ENCODE data around the gene PPP1R2C.

DNA sequence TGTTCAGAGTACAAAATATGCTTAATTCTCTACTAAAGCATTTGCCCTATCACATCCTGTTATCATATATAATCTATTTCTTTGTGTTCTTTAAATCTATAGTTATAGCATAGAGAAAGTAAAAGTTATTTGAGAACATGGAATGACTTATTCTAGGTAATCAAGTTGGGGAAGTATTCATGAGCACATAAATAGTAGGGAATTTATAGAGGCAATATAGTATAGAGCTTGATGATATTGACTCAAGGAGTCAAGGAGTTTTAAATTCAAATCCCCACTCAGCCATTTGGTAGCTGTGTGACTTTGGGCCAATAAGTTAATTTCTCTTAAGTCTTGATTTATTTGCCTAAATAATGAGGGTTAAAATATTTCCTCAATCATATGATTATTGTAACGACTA, 37.5 kb downstream of the PPP1R2C start:
- no peak for TF ChIP-seq CTCF (IDR thresholded peaks at IDR 0.05; ENCODE audit: low read depth, low read length)
- TF ChIP-seq POLR2A (IDR thresholded peaks at IDR 0.05; ENCODE audit: extremely low read depth, insufficient read length): no peak
- TF ChIP-seq MAX (IDR thresholded peaks at IDR 0.05; ENCODE audit: low read depth, low read length): no peak

Data from NB4 (cell line).